NCI-H2196 (cell line): ENCODE data around the gene FKBP2.

Source experiments
- DNase-seq: peaks from one replicate; lab custom pipeline; 2025; ENCODE audit not compliant: unreplicated experiment; lab: John Stamatoyannopoulos, UW

Gene FKBP2

DNA sequence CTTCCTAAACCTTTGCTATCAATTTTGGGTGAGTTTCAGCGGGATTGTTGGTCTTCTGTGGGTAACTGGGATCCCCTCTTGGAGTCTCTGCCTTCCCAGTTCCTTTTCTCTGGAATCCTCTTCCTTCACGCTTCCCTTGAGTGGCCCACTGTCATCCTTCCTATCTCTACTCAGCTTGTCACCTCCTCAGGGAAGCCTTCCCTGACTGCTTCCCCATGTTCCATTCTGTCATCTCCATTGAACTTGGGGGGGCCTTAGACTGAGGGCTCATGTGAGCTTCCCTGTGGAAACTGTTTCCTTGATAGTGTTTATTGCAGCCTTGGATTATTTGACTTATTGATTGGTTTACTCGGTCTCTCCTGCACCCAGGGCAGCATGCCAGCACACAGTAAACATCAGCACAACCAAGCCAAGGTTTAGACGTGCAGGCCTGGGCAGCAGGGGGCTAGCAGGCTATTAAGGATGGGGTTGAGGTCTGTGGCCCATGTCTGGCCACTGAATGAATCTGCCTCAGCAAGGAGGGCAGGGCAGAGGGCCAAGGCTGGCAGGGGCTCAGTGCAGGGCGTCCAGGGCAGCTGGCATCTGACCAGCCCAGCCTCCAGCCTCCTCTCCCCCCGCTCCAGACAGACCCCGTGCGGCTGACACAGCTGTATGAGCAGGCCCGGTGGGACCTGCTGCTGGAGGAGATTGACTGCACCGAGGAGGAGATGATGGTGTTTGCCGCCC, 22.1 kb upstream of the FKBP2 start:
- no peak for DNase-seq

DNA sequence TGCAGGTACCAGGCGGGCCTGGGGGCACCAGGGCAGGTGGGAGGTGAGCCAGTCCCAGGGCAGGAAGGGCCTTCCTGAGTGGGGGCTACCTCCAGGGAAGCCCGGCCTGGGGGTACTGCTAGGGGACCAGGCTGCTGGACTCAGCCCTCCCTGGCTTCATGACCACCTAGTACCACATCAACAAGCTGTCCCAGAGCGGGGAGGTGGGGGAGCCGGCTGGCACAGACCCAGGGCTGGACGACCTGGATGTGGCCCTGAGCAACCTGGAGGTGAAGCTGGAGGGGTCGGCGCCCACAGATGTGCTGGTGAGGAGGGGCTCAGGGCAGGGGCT, 21.6 kb upstream of the FKBP2 start:
- no peak for DNase-seq

DNA sequence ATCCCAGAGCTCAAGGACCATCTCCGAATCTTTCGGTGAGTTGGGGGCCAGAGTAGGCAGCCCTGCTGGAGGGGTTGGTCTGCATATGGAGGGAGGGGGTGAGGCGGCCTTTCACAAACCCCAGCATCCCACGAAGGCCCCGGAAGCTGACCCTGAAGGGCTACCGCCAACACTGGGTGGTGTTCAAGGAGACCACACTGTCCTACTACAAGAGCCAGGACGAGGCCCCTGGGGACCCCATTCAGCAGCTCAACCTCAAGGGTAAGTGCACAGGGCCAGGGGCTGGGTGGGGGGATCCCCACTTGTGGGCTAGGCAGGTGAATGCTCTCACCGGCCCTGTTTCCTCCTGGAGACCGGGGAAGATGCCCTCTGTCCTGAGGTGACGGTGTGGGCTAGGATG, 21.1 kb upstream of the FKBP2 start:
- DNase-seq = no peak

DNA sequence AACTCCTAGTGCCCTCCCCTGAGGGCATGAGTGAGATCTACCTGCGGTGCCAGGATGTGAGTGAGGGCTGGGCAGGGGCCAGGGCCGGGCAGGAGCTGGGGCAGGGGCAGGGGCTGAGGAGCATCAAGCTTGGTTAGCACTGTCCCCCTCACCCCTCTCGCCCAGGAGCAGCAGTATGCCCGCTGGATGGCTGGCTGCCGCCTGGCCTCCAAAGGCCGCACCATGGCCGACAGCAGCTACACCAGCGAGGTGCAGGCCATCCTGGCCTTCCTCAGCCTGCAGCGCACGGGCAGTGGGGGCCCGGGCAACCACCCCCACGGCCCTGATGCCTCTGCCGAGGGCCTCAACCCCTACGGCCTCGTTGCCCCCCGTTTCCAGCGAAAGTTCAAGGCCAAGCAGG, 20.6 kb upstream of the FKBP2 start:
- no peak for DNase-seq

DNA sequence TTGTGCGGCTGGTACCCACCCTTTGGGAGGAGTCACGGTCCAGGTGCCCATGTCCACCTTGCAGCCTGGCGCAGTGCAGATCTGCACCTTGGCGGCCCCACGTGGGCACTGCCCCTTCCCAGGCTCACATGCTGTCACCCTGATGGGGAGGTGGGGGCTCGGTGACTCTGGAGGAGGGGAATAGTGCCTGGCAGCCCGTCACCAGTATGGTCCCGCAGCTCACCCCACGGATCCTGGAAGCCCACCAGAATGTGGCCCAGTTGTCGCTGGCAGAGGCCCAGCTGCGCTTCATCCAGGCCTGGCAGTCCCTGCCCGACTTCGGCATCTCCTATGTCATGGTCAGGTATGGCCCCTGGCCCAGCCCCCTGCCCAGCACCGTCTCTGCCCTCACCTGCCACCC, 20.1 kb upstream of the FKBP2 start:
- DNase-seq = no peak

DNA sequence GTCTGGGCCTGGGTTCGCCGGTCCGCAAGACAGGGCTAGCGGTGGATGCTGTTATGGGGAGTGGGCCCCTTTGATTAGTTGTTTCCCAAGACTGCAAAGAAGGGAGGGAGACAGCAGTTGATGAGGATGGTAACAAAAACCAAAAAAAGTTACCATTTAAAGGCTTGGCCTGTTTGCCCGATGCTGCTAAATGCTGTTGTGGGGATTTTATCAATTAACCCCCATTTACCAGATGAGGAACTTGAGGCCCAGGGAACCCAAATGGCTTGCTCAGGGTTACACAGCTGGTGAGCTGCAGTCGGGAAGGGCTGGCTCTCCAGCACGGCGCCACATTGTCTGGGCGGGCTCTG, 18.3 kb upstream of the FKBP2 start:
- DNase-seq = no peak

DNA sequence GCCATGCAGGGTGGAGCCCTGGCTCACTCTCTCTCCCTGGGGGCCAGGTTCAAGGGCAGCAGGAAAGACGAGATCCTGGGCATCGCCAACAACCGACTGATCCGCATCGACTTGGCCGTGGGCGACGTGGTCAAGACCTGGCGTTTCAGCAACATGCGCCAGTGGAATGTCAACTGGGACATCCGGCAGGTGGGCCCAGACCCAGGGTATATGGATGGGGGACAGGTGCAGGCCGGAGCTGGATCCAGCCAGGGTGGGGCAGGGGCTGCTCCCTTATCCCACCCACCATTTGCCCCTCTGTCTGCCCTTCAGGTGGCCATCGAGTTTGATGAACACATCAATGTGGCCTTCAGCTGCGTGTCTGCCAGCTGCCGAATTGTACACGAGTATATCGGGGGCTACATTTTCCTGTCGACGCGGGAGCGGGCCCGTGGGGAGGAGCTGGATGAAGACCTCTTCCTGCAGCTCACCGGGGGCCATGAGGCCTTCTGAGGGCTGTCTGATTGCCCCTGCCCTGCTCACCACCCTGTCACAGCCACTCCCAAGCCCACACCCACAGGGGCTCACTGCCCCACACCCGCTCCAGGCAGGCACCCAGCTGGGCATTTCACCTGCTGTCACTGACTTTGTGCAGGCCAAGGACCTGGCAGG, 17.8 kb upstream of the FKBP2 start:
- DNase-seq = no peak

DNA sequence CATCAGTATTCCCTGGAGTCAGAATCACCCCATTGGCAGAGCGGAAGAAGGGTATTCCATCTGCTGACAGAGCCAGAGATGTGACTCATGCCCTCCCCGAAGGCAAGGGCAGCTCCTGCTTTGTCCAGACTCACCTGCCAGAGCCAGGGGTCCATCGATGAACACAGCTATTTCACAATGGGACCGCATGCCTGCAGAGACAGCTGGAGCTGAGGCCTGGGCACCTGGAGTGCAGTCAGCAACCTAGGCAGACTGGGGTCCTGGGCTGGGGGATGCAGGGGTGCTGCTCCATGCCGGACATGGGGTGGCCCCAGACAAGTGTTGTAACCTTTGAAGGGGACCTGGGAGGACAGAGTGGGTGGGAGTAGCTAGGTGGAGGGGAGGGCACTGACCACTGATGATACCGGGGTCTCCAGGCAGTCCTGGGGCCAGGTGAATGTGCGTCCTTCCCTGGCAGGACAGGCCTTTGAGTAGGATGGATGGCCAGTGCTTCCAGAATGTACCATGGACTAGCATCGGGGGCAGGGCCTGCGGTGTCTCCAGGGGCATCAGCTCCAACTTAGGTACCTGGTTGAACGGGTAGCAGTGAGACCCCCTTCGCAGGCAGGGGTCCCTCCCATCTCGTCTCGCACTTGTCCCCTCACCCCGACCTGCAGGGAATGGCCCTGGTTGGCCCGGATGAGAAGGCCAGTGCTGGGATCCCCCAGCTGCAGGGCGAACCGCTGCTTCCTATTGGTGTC, 16.6 kb upstream of the FKBP2 start:
- no peak for DNase-seq

DNA sequence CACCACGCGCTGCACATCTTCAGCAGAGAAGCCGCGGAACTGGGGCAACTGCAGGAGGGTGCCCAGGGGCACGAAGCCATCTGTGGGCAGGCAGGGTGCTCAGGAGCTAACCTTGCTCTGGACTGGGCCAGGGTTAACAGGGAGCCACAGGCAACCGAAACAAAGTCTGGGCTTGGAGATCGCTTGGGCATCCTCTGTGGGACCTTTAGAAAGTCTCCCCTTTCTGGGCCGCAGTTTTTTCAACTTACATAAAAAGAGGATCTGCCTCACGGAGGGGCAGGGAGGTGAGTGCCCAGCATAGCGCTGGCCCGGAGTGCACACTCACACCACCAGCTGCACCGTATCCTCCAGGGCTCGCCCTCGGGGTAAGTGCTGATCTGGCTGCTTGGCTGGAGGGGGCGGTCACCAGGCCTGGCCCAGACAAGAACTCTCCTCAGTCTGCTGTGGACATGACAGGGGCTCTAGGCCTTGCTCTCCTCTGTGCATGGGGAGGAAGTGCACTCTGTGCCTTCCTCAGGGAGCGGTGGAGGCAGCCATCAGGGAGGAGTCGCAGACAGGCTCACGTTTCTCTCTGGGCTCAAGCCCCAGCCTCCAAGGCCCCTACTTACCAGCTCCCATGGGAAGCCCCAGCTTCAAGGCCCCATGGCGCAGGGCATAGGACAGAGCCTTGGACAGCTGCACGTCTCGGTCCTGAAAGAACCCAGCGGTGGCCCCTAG, 15.8 kb upstream of the FKBP2 start:
- DNase-seq = no peak

DNA sequence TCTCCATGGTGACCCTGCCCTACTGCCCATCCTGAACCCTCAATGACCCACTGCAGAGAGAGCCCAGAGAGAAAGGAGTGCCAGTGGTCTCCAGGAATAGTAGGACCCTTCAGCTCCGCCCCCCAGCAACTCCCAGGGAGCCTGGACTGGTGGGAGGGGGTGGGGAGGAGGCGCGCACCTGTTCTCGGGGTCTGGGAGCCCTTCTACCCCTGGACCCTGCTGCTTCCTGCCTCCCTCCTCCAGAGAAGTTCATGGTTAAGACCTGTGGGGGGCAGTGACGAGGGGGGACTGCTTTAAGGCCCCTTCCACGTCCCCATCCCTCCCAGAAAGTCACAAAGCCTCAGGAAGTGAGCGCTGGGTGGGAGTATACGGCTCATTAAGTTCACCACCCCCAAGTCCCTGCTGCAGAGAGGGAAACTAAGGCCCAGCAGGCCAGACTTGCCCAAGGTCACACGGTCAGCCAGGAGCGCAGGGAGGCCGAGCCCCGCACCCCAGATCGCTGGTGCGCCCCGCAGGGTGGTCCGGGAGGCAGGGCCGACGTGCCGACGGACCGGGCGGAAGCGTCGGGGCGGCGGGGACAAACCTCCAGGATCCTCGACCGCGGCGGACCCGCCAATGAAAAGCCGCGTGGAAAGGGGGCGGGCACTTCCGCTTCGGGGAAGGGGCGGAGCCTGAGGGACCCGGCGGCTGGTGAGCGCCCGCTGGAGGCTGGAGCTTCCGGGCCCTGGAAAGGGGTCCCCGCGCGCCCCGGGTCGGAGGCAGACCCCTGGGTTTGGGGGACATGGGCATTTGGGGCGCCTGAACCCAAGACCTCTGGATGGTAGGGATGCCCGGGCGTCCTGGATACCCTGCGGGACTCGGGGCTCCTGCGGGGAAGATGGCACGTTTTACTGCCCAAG, 15.0 kb upstream of the FKBP2 start, which contains the start of the genes NUDT22 and TRPT1:
Gene NUDT22, plus strand, starts transcription at position 667 of the 899 bp plus-strand sequence. CDS start 379 bp downstream, outside the sequence.
Gene TRPT1, minus strand, starts transcription at position 579 of the 899 bp plus-strand sequence. Its CDS starts 326 bp downstream, at position 253.
- peak; percentile 90 for DNase-seq

DNA sequence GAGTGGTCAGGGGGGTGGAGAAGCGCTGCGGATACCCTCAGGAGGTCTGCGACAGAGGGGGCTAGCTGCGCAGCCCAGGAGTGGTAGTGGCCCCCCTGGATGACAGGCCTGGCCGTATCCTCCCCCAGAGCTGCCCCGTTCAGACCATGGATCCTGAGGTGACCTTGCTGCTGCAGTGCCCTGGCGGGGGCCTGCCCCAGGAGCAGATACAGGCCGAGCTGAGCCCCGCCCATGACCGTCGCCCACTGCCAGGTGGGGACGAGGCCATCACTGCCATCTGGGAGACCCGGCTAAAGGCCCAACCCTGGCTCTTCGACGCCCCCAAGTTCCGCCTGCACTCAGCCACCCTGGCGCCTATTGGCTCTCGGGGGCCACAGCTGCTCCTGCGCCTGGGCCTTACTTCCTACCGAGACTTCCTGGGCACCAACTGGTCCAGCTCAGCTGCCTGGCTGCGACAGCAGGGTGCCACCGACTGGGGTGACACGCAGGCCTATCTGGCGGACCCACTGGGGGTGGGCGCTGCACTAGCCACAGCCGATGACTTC, 14.3 kb upstream of the FKBP2 start:
- peak; percentile 40 for DNase-seq

DNA sequence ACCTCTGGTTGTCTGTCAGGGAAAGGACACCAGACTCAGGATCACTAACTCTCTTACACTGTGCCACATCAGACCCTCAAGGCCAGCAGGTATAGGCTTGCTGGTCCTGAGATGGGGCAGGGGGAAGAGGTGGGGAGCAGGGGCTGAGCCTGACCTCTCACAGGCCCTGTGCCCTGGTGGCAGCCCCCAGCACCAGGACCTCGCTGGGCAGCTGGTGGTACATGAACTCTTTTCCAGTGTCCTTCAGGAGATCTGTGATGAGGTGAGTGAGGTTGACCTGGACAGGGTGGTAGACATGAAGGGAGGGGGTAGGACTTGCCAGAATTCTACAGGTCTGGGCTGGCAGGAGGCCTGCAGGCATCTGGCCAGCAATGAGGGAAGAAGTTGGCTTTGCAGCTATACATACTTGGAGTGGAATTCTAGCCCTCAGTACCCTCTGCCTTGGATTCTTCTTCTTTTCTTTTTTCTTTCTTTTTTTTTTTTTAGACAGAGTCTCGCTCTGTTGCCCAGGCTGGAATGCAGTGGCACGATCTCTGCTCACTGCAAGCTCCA, 13.4 kb upstream of the FKBP2 start:
- no peak for DNase-seq

DNA sequence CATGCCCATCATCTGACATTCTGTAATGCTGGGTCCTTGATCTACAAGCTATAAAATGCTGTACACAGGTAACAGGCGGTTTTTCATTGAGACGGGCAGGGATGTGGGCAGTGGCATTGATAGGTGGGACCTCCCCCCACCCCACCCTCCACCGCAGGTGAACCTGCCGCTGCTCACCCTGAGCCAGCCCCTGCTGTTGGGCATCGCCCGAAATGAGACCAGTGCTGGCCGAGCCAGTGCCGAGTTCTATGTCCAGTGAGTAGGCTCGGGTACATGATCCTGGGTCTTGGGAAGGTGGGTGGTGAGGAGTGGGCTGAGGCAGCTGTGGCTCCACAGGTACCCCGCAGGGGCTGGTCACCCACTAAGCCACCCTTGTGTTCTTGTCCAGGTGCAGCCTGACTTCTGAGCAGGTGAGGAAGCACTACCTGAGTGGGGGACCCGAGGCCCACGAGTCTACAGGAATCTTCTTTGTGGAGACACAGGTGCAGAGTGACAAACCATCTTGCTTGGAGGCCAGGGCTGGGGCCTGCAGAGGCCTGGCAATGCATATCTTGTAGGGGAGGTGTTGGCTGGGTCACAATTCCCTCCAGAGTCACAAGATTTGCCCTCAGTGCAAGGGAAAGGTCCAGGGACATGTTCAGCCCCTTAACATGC, 11.7 kb upstream of the FKBP2 start:
- no peak for DNase-seq

DNA sequence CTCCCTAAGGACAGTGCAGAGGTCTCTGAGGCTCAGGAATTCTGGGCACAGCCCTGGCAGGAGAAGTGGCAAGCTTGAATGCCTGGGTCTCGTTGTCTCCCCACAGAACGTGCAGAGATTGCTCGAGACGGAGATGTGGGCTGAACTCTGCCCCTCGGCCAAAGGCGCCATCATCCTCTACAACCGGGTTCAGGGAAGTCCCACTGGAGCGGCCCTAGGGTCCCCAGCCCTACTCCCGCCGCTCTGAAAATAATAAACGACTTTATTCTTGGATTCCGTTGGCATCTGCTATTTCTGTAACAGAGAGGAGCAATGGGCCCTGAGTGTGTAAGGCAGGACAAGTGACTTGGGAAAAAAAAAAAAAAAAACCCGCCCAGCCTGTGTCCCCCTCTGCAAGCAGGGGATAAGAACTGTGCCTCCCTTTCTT, 11.1 kb upstream of the FKBP2 start:
- no peak for DNase-seq

DNA sequence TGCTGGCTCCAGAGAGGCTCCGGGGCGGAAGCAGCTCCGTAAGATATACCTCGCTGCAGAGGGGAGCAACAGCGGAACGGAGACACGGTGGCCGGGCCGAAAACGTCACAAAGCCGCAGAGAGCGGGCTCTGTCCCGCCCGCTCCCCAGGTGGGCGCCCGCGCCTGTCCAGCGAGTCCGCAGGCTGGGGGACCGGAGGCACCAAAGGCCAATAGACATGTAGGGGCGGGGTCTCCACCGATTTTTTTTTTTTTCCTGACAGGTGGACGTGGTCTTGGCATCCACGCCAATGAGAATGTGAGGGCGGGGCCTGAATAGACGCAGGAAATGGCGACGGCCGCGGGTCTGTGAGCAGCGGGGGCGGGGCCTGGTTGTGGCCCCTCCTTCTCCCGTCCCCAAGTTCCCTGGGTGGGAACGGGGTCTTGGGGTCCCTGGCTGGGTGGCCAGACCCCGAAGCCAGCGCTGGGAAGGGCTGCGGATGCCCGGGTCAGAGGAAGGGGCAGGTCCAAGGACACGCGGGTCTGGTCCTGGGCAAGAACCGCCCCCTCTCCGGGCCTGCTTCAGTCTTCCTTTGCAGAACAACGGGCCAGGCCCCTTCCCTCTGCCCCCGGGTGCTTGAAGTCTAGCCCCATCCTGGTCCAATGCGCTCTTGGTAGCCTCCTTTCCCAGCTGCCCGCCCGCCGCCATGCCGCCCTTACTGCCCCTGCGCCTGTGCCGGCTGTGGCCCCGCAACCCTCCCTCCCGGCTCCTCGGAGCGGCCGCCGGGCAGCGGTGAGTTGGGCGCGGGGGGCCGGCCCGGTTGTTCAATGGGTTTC, 10.5 kb upstream of the FKBP2 start, which contains the start of gene DNAJC4:
Gene DNAJC4, plus strand, starts transcription at position 378 of the 814 bp plus-strand sequence. Its CDS starts 307 bp downstream, at position 685.
- peak; percentile 94 for DNase-seq

DNA sequence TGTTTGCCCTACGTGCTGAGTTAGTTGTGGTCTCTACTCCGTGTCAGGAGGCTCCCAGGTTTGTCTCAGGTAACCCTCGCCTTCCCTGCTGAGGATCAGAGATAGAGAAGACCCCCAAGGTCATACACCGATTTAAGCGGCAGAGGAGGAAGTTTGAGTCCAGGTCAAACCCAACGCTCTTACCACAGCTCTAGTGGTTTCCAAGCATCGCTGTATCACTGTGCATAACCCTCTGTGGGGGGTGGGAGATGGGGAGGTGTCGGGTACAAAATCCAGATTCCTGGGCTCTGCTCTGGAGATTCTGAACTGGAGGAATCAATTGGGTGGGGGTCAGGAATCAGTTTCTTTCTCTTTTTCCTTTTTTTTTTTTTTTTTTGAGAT, 9.9 kb upstream of the FKBP2 start:
- DNase-seq = no peak

DNA sequence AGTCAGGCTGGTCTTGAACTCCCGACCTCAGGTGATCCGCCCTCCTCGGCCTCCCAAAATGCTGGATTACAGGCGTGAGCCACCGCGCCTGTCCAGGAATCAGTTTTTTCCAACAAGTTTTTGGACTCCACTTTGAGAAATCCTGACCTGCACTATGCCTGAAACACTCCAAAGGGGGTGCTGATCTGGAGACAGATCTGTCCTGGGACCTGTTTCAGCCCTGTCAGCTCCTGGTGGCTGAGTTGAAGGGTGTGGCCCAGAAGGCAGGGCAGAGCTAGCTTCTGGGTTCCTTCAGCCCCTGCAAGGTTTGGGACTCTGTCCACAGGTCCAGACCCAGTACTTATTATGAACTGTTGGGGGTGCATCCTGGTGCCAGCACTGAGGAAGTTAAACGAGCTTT, 9.3 kb upstream of the FKBP2 start:
- no peak for DNase-seq

DNA sequence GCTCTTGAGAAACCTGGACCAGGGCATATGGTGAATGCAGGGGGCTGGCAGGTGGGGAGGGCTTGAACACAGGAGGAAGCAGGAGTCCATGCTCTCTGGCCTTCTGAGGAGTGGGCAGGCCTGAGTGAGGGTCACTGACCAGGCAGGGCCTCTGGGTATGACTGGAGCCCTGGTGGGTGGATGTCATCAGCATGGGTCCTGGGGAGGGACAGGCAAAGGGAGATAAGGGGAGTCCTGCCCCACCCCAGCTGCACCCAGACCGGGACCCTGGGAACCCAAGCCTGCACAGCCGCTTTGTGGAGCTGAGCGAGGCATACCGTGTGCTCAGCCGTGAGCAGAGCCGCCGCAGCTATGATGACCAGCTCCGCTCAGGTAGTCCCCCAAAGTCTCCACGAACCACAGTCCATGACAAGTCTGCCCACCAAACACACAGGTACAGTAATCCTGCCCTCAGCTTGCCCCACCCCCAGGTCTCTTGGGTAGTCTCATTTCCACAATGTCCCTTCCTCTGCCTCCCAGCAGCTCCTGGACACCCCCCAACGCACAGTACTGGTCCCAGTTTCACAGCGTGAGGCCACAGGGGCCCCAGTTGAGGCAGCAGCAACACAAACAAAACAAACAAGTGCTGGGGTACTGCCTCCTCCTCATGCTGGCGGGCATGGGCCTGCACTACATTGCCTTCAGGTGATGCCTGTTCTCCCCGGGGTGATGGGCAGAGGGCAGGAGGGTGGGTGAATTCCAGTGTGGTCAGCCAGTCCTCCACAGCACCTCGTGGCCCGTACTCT, 8.5 kb upstream of the FKBP2 start:
- no peak for DNase-seq
